OCI-LY7 (cell line): ENCODE data around the gene HS6ST3.

Experiments used
- EZH2phosphoT487 ChIP-seq: fragments of 200-600 bp; sonication (generic); IDR thresholded peaks from 2 replicates; pipeline ENCODE4 v1.6.1; 2018; ENCODE audit warnings: low read depth, borderline replicate concordance, mild to moderate bottlenecking, mixed run types, antibody characterized with exemption, low read length, moderate library complexity, mixed read lengths
- TF ChIP-seq, protein P1 (sequence below): fragments of 200-600 bp; sonication (generic); conservative IDR thresholded peaks from 2 replicates; pipeline ENCODE4 v1.5.1; 2014; ENCODE audit warnings: mild to moderate bottlenecking, antibody characterized with exemption, low read length, moderate library complexity, mixed read lengths

GRCh38 chr13:96851856-96852445 lies 762.0 kb downstream of the HS6ST3 start:
- TF ChIP-seq, protein P1, sequence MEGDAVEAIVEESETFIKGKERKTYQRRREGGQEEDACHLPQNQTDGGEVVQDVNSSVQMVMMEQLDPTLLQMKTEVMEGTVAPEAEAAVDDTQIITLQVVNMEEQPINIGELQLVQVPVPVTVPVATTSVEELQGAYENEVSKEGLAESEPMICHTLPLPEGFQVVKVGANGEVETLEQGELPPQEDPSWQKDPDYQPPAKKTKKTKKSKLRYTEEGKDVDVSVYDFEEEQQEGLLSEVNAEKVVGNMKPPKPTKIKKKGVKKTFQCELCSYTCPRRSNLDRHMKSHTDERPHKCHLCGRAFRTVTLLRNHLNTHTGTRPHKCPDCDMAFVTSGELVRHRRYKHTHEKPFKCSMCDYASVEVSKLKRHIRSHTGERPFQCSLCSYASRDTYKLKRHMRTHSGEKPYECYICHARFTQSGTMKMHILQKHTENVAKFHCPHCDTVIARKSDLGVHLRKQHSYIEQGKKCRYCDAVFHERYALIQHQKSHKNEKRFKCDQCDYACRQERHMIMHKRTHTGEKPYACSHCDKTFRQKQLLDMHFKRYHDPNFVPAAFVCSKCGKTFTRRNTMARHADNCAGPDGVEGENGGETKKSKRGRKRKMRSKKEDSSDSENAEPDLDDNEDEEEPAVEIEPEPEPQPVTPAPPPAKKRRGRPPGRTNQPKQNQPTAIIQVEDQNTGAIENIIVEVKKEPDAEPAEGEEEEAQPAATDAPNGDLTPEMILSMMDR: no peak
- TF ChIP-seq EZH2phosphoT487: no peak
